GM12878 (cell line): Measurements from ENCODE around the gene CARD10. TPM values are rescaled to one million over a fixed set of nuclear protein-coding genes. Genes with fewer than 3 reads are reported as not detected.

ENCODE experiments used
- ATAC-seq: fragments of 200-7000 bp; cut with Tn5 transposase; 3 replicates; pipeline ENCODE4 v1.9.1; 2020; ENCODE audit warnings: mild to moderate bottlenecking, moderate library complexity
- BruUV-seq: library from RNA; stranded (reverse); fragments of 400-500 nt; replicated peaks from 2 replicates; lab custom pipeline; 2021; lab: Mats Ljungman, UMichigan
- CTCF ChIA-PET: fragments of 300-600 bp; sonication (Branson Sonifier 250); formaldehyde crosslinking; extraction: SDS; loops from one replicate; lab custom pipeline; 2021; ENCODE audit warnings: inconsistent platforms; lab: Yijun Ruan, JAX
- POLR2A ChIA-PET: fragments of 350-600 bp; formaldehyde crosslinking; extraction: SDS; loops from one replicate; lab custom pipeline; 2021; ENCODE audit warnings: inconsistent platforms; lab: Charles Lee
- RAD21 ChIA-PET: fragments of 300-600 bp; sonication (Branson Sonifier 250); formaldehyde crosslinking; loops from one replicate; lab custom pipeline; 2023; ENCODE audit warnings: antibody characterized with exemption; ENCODE audit not compliant: unreplicated experiment; lab: Charles Lee
- SMC1A ChIA-PET: fragments of 300-600 bp; sonication (Branson Sonifier 250); formaldehyde crosslinking; loops from one replicate; lab custom pipeline; 2023; ENCODE audit not compliant: unreplicated experiment, uncharacterized antibody; lab: Charles Lee
- DNase-seq: peaks from one replicate; pipeline ENCODE4 v3.0.0-alpha.2; 2011; ENCODE audit warnings: low read depth, low spot score
- FAIRE-seq: peaks from 3 replicates; lab custom pipeline; 2011; peaks lifted over from hg19 to GRCh38; lab: Jason Lieb, UNC
- H2AFZ ChIP-seq: 2 replicates; pipeline ENCODE4 v1.6.0; 2011; ENCODE audit warnings: low read depth, low read length, control low read depth; ENCODE audit not compliant: control insufficient read depth
- H3K27ac ChIP-seq: 2 replicates; pipeline ENCODE4 v1.5.1; 2011; ENCODE audit warnings: control low read depth; ENCODE audit not compliant: control insufficient read depth, insufficient read depth
- H3K27me3 ChIP-seq, 2 experiments: replicated peaks in 1 of 2; 2 replicates each; pipeline versions ENCODE4 v1.6.0 to v1.6.1; 2011; ENCODE audit warnings: low read length in 1 of 2; ENCODE audit not compliant: control insufficient read depth in 2 of 2, insufficient read depth in 2 of 2
- H3K36me3 ChIP-seq, 2 experiments: 2 replicates each; pipeline ENCODE4 v1.5.1; 2011; ENCODE audit warnings: low read length in 1 of 2; ENCODE audit not compliant: control insufficient read depth in 2 of 2, insufficient read depth in 2 of 2
- H3K4me1 ChIP-seq: 2 replicates; pipeline ENCODE4 v1.6.1; 2011; ENCODE audit warnings: mild to moderate bottlenecking, low read length, moderate library complexity, mixed read lengths; ENCODE audit not compliant: control insufficient read depth, insufficient read depth
- H3K4me2 ChIP-seq: 2 replicates; pipeline ENCODE4 v1.6.0; 2011; ENCODE audit warnings: control low read depth; ENCODE audit not compliant: control insufficient read depth, insufficient read depth
- H3K4me3 ChIP-seq: fragments of 200-600 bp; sonication (generic); 2 replicates; pipeline ENCODE4 v1.5.1; 2016
- H3K79me2 ChIP-seq: 2 replicates; pipeline ENCODE4 v1.6.0; 2011; ENCODE audit warnings: low read length; ENCODE audit not compliant: control insufficient read depth, insufficient read depth
- H3K9ac ChIP-seq: 2 replicates; pipeline ENCODE4 v1.8.0; 2011; ENCODE audit warnings: low read length, control low read depth, mixed read lengths; ENCODE audit not compliant: control insufficient read depth, insufficient read depth
- H3K9me3 ChIP-seq: replicated peaks from 3 replicates; pipeline ENCODE4 v1.5.1; 2011; ENCODE audit warnings: mild to moderate bottlenecking, low read length; ENCODE audit not compliant: control insufficient read depth, insufficient read depth
- H4K20me1 ChIP-seq: 2 replicates; pipeline ENCODE4 v1.6.0; 2011; ENCODE audit not compliant: control insufficient read depth, insufficient read depth
- CREM ChIP-seq: IDR thresholded peaks from 2 replicates; pipeline ENCODE4 v1.6.1; 2014; ENCODE audit warnings: antibody characterized with exemption, low read depth
- FOS ChIP-seq: IDR thresholded peaks from 3 replicates; pipeline ENCODE4 v1.6.1; 2011; ENCODE audit warnings: borderline replicate concordance; ENCODE audit not compliant: insufficient read length; ENCODE audit errors: extremely low read depth
- HDAC6 ChIP-seq: fragments of 200-600 bp; sonication (generic); IDR thresholded peaks from one replicate; pipeline ENCODE4 v1.8.0; 2017; ENCODE audit warnings: antibody characterized with exemption; ENCODE audit not compliant: unreplicated experiment
- NR2F1 ChIP-seq: fragments of 450-650 bp; conservative IDR thresholded peaks from 2 replicates; pipeline ENCODE4 v1.6.1; 2017; ENCODE audit warnings: mild to moderate bottlenecking
- POLR2A ChIP-seq: IDR thresholded peaks from 2 replicates; pipeline ENCODE4 v1.6.1; 2011; ENCODE audit warnings: low read depth, mild to moderate bottlenecking, low read length
- PRDM15 ChIP-seq: fragments of 450-650 bp; formaldehyde crosslinking; IDR thresholded peaks from 2 replicates; pipeline ENCODE4 v1.4.0; 2020; ENCODE audit warnings: mild to moderate bottlenecking, moderate library complexity
- ZBTB40 ChIP-seq: fragments of 450-650 bp; IDR thresholded peaks from 2 replicates; pipeline ENCODE4 v1.6.1; 2016; ENCODE audit warnings: mild to moderate bottlenecking, moderate library complexity, borderline replicate concordance
- WGBS: methylation state at CpG from one replicate; pipeline ENCODE4 v1.1.6; 2016; ENCODE audit warnings: low lambda C conversion rate; ENCODE audit not compliant: insufficient replicate concordance, insufficient coverage; ENCODE audit errors: missing lambda C conversion rate; 5-methylcytosine and 5-hydroxymethylcytosine counted together
- in situ Hi-C: fragments of 300-500 bp; cut with MboI; formaldehyde crosslinking; loops from 9 replicates; pipeline ENCODE4 v1.14.3; 2018; ENCODE audit warnings: mixed read lengths
- intact Hi-C: fragments of 100-400 bp; cut with micrococcal nuclease; formaldehyde crosslinking; loops from one replicate; pipeline ENCODE4 v1.14.2; 2022; ENCODE audit not compliant: unreplicated experiment
- polyA plus RNA-seq, 11 experiments: library from polyadenylated mRNA; depleted of rRNA in 4 of 11; unstranded in 6 of 11; stranded (reverse) in 5 of 11; fragments of >200 nt; fragmentation: Nextera tagmentation in 4 of 11; fragmentation: Illumina TruSeq in 1 of 11; extraction: Ambion mirVana in 4 of 11; extraction: Trizol in 1 of 11; gene quantifications; 1 replicate in 1 of 11; 2 replicates in 10 of 11; pipeline versions ENCODE4 v1.2.1 to v1.2.3, GENCODE V29; 2011 to 2016; ENCODE audit warnings: inconsistent platforms in 2 of 11, missing spikeins in 2 of 11, low read depth in 1 of 11
- total RNA-seq, 4 experiments: library from RNA; depleted of rRNA in 3 of 4; stranded (reverse); fragments of >200 nt in 3 of 4; fragmentation: Illumina TruSeq in 1 of 4; extraction: Trizol in 1 of 4; gene quantifications; 2 replicates each; pipeline versions ENCODE4 v1.2.1 to v1.2.3, GENCODE V29; 2013 to 2021

Gene CARD10
- total and polyA plus RNA-seq, 10 of the 15 experiments (the other 5 are each of a cell fraction or from before 2014, with no cell fraction given) = 0.08 to 0.10 (median 0.10) TPM; not detected in 7

- Histone ChIP-seq H3K27ac (no peak overlapping the region), H4K20me1 (no peaks in the 10 kb centered on the region), H3K9me3 (no peaks in the 10 kb centered on the region), H3K4me3 (no peak overlapping the region), H3K27me3 (no peaks in the 10 kb centered on the region), H3K36me3 (peaks cover 18 to 21% of the 10 kb centered on the region in 2 experiments; a peak in 3 of 4 replicates), H2AFZ (no peak overlapping the region), H3K9ac (no peak overlapping the region), H3K79me2 (no peaks in the 10 kb centered on the region), H3K4me2 (no peak overlapping the region), H3K4me1 (no peaks in the 10 kb centered on the region)
- POLR2A ChIA-PET = interaction anchor here (0.6 kb wide), 1 partner anchor 926 kb away, joined by 4 read pairs; no protein-coding TSS in a partner anchor
- 85% methylated on average over 11 of the region's 11 CpGs for WGBS
- no peak for FAIRE-seq
- intact Hi-C loops (no loop called here), in situ Hi-C loops (no loop called here)
- RAD21 ChIA-PET = no interaction called here
- ATAC-seq = no peak
- no TSS peak for BruUV-seq
- DNase-seq = no peak
- SMC1A ChIA-PET = no interaction called here
- CTCF ChIA-PET = interaction anchor here (4.1 to 4.4 kb wide), 2 partner anchors 22 to 93 kb away, joined by 38 to 75 read pairs; no protein-coding TSS in a partner anchor
- TF ChIP-seq POLR2A (0 out of 2 replicates have a peak, but pooled peaks have one; percentile 20), NR2F1 (no peak)
Measured at GRCh38 chr22:37474447-37475090, 44.6 kb downstream of the CARD10 start.

DNA sequence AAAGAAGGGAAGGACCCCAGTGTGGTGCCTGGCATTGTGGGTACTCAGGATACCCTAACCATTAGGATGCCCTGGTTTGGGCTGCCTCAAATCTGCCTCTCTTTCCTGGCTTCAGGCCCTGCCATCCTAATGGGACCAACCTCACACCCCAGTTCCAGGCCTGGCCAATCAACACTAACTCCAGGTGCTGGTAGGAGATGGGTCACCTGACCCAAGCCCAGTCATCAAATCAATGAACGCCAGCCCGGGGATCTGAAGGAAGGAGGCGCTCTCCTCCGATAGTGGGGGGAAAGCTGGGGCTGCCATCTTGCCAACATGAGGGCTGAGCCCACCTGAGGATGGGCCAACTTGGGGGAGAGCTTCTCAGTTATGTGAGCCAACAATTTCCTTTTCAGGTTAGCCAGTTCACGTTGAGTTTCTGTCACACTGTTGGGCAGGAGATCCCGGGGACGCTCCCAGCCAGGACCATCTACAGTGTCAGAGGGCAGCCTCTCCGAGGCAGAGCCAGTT lies 45.7 kb downstream of the CARD10 start:
- ChIA-PET SMC1A (interaction anchor here (0.9 to 2.0 kb wide), 7 partner anchors 9 to 206 kb away, joined by 3 to 15 read pairs (median 6); partner anchors contain the start of gene MFNG), CTCF (interaction anchor here (0.9 to 4.4 kb wide), 11 partner anchors 9 to 159 kb away, joined by 3 to 75 read pairs (median 4); no protein-coding TSS in a partner anchor), RAD21 (interaction anchor here (1.8 kb wide), 1 partner anchor 93 kb away, joined by 22 read pairs; no protein-coding TSS in a partner anchor), POLR2A (no interaction called here)
- H3K4me2 ChIP-seq = no peak overlapping the region
- H3K79me2 ChIP-seq = no peaks in the 10 kb centered on the region
- intact Hi-C loops (no loop called here), in situ Hi-C loops (no loop called here)
- H3K9ac ChIP-seq = no peak overlapping the region
- ATAC-seq = no peak
- H3K9me3 ChIP-seq = no peaks in the 10 kb centered on the region
- FAIRE-seq = no peak
- H2AFZ ChIP-seq = no peak overlapping the region
- WGBS = 90% methylated on average over 8 of the region's 8 CpGs
- peaks cover 14 to 16% of the 10 kb centered on the region in 2 experiments; a peak in 3 of 4 replicates for H3K36me3 ChIP-seq
- no peaks in the 10 kb centered on the region for H4K20me1 ChIP-seq
- H3K4me1 ChIP-seq = no peaks in the 10 kb centered on the region
- no peak overlapping the region for H3K4me3 ChIP-seq
- H3K27ac ChIP-seq = no peak overlapping the region
- no TSS peak for BruUV-seq
- DNase-seq = no peak
- no peaks in the 10 kb centered on the region for H3K27me3 ChIP-seq
- TF ChIP-seq PRDM15 (no peak), CREM (no peak), HDAC6 (no peak), FOS (no peak), ZBTB40 (no peak)
